ENCODE measurements around the gene PTGES3L. TPM values are rescaled to one million over a fixed set of nuclear protein-coding genes. Genes with fewer than 3 reads are reported as not detected.
A peak's percentile ranks its signal among the peaks of the same experiment; 100 is the strongest.
"Not testable (repeated sequence)": the region's sequence is repeated elsewhere in the genome, so short reads cannot be mapped to it uniquely, and the experiment has no call there.

The PTGES3L gene
- total and polyA plus RNA-seq, 7 experiments from 2014 or later = 0.69 to 0.94 TPM; not detected in 5

- peak overlapping the region in 9 of 10 donors; percentile 74 to 98 (median 94) for H3K4me3 Mint-ChIP-seq
- intact Hi-C loops (cut with micrococcal nuclease) = loop anchor here in 1 of 2 donors (5.0 kb wide), 2 partner anchors 420 to 485 kb away; partner anchors contain the start of genes DHX8 and PSMC3IP
- no peaks in the 10 kb centered on the region for H3K27me3 ChIP-seq (ENCODE audit: control insufficient read depth in 2 of 2, insufficient read depth in 2 of 2, low read length in 2 of 2)
- ATAC-seq (no peak), DNase-seq (no peak)
- no peaks in the 10 kb centered on the region for H3K9me3 Mint-ChIP-seq
- no peaks in the 10 kb centered on the region for H3K27me3 Mint-ChIP-seq
- no peaks in the 10 kb centered on the region for H3K9me3 ChIP-seq (ENCODE audit: control insufficient read depth in 2 of 3, low read length in 3 of 3)
- ChIA-PET POLR2A (interaction anchor here (0.6 to 3.4 kb wide), 33 partner anchors 10 to 1017 kb away, joined by 3 to 68 read pairs (median 7); partner anchors contain the start of genes ARL4D, BECN1, DHX8 and DNAJC7), CTCF (interaction anchor here (0.8 to 2.4 kb wide), 10 partner anchors 10 to 487 kb away, joined by 3 to 10 read pairs (median 6); partner anchors contain the start of genes DHX8, IFI35 and TMEM106A)
- H3K36me3 ChIP-seq (ENCODE audit: control insufficient read depth in 2 of 3, insufficient read depth in 3 of 3, low read length in 3 of 3) = peaks cover 5 to 36% (median 5%) of the 10 kb centered on the region in 3 experiments
- peak overlapping the region; percentile 59 for H3K27ac ChIP-seq (ENCODE audit: low read depth, low read length)
- peaks cover 0 to 27% (median 14%) of the 10 kb centered on the region in 5 donors for H3K36me3 Mint-ChIP-seq
- H3K4me1 ChIP-seq (ENCODE audit: control insufficient read depth in 2 of 2, insufficient read depth in 2 of 2, low read length in 2 of 2) = peaks cover 15 to 18% of the 10 kb centered on the region in 2 donors
- H3K4me1 Mint-ChIP-seq = peaks cover 16 to 29% (median 24%) of the 10 kb centered on the region in 7 donors
- peak overlapping the region; percentile 12 for H3K4me3 ChIP-seq (ENCODE audit: low read length)
- H3K27ac Mint-ChIP-seq = peak overlapping the region; percentile 9 to 100 (median 98)
These were observed 17.6 kb upstream of the PTGES3L start for GRCh38 chr17:42997390-42997983.

DNA sequence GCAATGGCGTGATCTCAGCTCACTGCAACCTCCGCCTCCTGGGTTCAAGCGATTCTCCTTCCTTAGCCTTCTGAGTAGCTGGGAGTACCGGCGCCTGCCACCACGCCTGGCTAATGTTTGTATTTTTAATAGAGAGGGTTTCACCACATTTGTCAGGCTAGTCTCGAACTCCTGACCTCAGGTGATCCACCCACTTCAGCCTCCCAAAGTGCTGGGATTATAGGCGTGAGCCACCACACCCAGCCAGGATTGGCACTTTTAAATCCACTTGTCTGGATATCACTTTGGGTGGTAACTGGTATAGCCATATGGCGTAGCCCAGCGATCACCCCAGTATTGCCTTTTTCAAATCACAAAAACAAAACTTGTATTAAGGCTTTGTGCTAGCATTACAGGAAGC, 14.0 kb upstream of the PTGES3L start:
- H3K4me3 ChIP-seq (ENCODE audit: low read length); DNase-seq; ATAC-seq; H3K27ac ChIP-seq (ENCODE audit: low read depth, low read length); H3K4me1 ChIP-seq (ENCODE audit: control insufficient read depth in 2 of 2, insufficient read depth in 2 of 2, low read length in 2 of 2); H3K9me3 Mint-ChIP-seq; H3K27me3 ChIP-seq (ENCODE audit: control insufficient read depth in 2 of 2, insufficient read depth in 2 of 2, low read length in 2 of 2); H3K4me3 Mint-ChIP-seq; intact Hi-C loops (cut with micrococcal nuclease); H3K9me3 ChIP-seq (ENCODE audit: control insufficient read depth in 2 of 3, low read length in 3 of 3); H3K27me3 Mint-ChIP-seq; POLR2A ChIA-PET: not testable (repeated sequence)
- H3K36me3 ChIP-seq (ENCODE audit: control insufficient read depth in 2 of 3, insufficient read depth in 3 of 3, low read length in 3 of 3) = peaks cover 19 to 44% (median 22%) of the 10 kb centered on the region in 3 experiments
- Mint-ChIP-seq H3K27ac (peak overlapping the region in 5 of 9 donors; percentile 9 to 36 (median 22)), H3K36me3 (peaks cover 8 to 25% (median 12%) of the 10 kb centered on the region in 5 donors), H3K4me1 (peaks cover 5 to 14% (median 12%) of the 10 kb centered on the region in 7 donors)
- CTCF ChIA-PET = interaction anchor here (0.9 kb wide), 1 partner anchor 348 kb away, joined by 3 read pairs; no protein-coding TSS in a partner anchor

DNA sequence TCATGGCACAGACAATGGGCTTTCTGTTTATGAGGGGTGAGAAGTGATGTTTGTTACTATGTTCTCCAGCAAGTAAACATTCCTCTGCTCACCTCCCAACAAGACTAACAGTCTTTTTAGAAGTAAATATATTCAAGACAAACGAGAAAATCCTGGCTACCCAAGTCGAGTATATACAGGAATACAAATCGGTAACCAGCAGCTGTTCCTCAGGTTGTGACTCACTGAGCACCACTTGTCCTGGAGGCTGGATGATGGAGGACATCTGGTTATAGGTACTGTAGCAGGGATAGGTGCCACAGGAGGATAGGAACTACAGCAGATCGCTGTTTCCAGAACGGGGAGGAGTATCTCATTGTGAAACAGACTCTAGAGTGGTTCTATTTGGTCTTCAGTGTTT, 13.0 kb upstream of the PTGES3L start:
- H3K27ac ChIP-seq (ENCODE audit: low read depth, low read length) = no peak overlapping the region
- no peaks in the 10 kb centered on the region for H3K27me3 Mint-ChIP-seq
- ChIA-PET POLR2A (interaction anchor here (0.6 kb wide), 1 partner anchor 368 kb away, joined by 3 read pairs; no protein-coding TSS in a partner anchor), CTCF (no interaction called here)
- no peak for DNase-seq
- H3K36me3 Mint-ChIP-seq = peaks cover 8 to 35% (median 11%) of the 10 kb centered on the region in 5 donors
- no peaks in the 10 kb centered on the region for H3K27me3 ChIP-seq (ENCODE audit: control insufficient read depth in 2 of 2, insufficient read depth in 2 of 2, low read length in 2 of 2)
- H3K4me3 ChIP-seq (ENCODE audit: low read length) = no peak overlapping the region
- ATAC-seq = no peak
- peaks cover 2 to 9% (median 7%) of the 10 kb centered on the region in 7 donors for H3K4me1 Mint-ChIP-seq
- peak overlapping the region in 2 of 9 donors; percentile 28 to 38 for H3K27ac Mint-ChIP-seq
- intact Hi-C loops (cut with micrococcal nuclease) = no loop called here
- H3K9me3 Mint-ChIP-seq = no peaks in the 10 kb centered on the region
- peaks cover 5 to 6% of the 10 kb centered on the region in 2 donors for H3K4me1 ChIP-seq (ENCODE audit: control insufficient read depth in 2 of 2, insufficient read depth in 2 of 2, low read length in 2 of 2)
- H3K36me3 ChIP-seq (ENCODE audit: control insufficient read depth in 2 of 3, insufficient read depth in 3 of 3, low read length in 3 of 3) = peaks cover 19 to 55% (median 27%) of the 10 kb centered on the region in 3 experiments
- H3K9me3 ChIP-seq (ENCODE audit: control insufficient read depth in 2 of 3, low read length in 3 of 3) = no peaks in the 10 kb centered on the region
- H3K4me3 Mint-ChIP-seq = no peak overlapping the region

GRCh38 chr17:42991471-42991870, 11.6 kb upstream of the PTGES3L start:
- no peak overlapping the region for H3K4me3 Mint-ChIP-seq
- Histone ChIP-seq H3K36me3 (ENCODE audit: control insufficient read depth in 2 of 3, insufficient read depth in 3 of 3, low read length in 3 of 3) (peaks cover 19 to 67% (median 27%) of the 10 kb centered on the region in 3 experiments), H3K27ac (ENCODE audit: low read depth, low read length) (no peak overlapping the region), H3K9me3 (ENCODE audit: control insufficient read depth in 2 of 3, low read length in 3 of 3) (no peaks in the 10 kb centered on the region), H3K4me1 (ENCODE audit: control insufficient read depth in 2 of 2, insufficient read depth in 2 of 2, low read length in 2 of 2) (no peaks in the 10 kb centered on the region), H3K27me3 (ENCODE audit: control insufficient read depth in 2 of 2, insufficient read depth in 2 of 2, low read length in 2 of 2) (no peaks in the 10 kb centered on the region), H3K4me3 (ENCODE audit: low read length) (no peak overlapping the region)
- H3K4me1 Mint-ChIP-seq = peaks cover 0 to 3% (median 0%) of the 10 kb centered on the region in 7 donors
- ATAC-seq = no peak
- peaks cover 11 to 38% (median 20%) of the 10 kb centered on the region in 5 donors for H3K36me3 Mint-ChIP-seq
- ChIA-PET POLR2A (no interaction called here), CTCF (no interaction called here)
- DNase-seq = no peak
- H3K9me3 Mint-ChIP-seq = no peaks in the 10 kb centered on the region
- intact Hi-C loops (cut with micrococcal nuclease) = no loop called here
- no peak overlapping the region for H3K27ac Mint-ChIP-seq
- H3K27me3 Mint-ChIP-seq = no peaks in the 10 kb centered on the region

GRCh38 chr17:42989726-42990652, 10.1 kb upstream of the PTGES3L start:
- H3K4me1 ChIP-seq (ENCODE audit: control insufficient read depth in 2 of 2, insufficient read depth in 2 of 2, low read length in 2 of 2) = no peaks in the 10 kb centered on the region
- H3K27me3 Mint-ChIP-seq = no peaks in the 10 kb centered on the region
- no peaks in the 10 kb centered on the region for H3K9me3 ChIP-seq (ENCODE audit: control insufficient read depth in 2 of 3, low read length in 3 of 3)
- H3K27me3 ChIP-seq (ENCODE audit: control insufficient read depth in 2 of 2, insufficient read depth in 2 of 2, low read length in 2 of 2) = no peaks in the 10 kb centered on the region
- H3K36me3 Mint-ChIP-seq = peaks cover 11 to 49% (median 27%) of the 10 kb centered on the region in 5 donors
- peaks cover 19 to 70% (median 27%) of the 10 kb centered on the region in 3 experiments for H3K36me3 ChIP-seq (ENCODE audit: control insufficient read depth in 2 of 3, insufficient read depth in 3 of 3, low read length in 3 of 3)
- no peak overlapping the region for H3K27ac ChIP-seq (ENCODE audit: low read depth, low read length)
- DNase-seq (no peak), ATAC-seq (no peak)
- intact Hi-C loops (cut with micrococcal nuclease) = no loop called here
- H3K27ac Mint-ChIP-seq = peak overlapping the region in 4 of 9 donors; percentile 23 to 67 (median 30)
- ChIA-PET CTCF (no interaction called here), POLR2A (no interaction called here)
- H3K4me3 ChIP-seq (ENCODE audit: low read length) = no peak overlapping the region
- H3K4me3 Mint-ChIP-seq = no peak overlapping the region
- no peaks in the 10 kb centered on the region for H3K9me3 Mint-ChIP-seq
- peaks cover 0 to 9% (median 6%) of the 10 kb centered on the region in 7 donors for H3K4me1 Mint-ChIP-seq

DNA sequence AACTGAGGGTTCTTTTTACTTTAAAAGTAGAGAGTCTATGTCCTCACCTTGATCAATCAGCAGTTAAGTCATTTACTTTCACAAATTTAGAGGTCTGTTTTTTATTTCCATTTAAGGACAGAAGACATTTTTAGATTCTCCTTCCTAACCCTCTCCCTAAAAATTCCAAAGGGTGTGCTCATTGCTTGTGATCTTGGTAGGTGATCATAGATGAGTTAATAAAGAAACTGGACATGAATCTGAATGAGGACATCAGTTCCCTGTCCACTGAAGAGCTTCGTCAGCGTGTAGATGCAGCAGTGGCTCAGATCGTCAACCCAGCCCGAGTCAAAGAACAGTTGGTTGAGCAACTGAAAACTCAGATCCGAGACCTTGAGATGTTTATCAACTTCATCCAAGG, 9.3 kb upstream of the PTGES3L start:
- no peak overlapping the region for H3K27ac ChIP-seq (ENCODE audit: low read depth, low read length)
- intact Hi-C loops (cut with micrococcal nuclease) = no loop called here
- H3K27me3 Mint-ChIP-seq = no peaks in the 10 kb centered on the region
- H3K9me3 Mint-ChIP-seq = no peaks in the 10 kb centered on the region
- peaks cover 0 to 13% (median 10%) of the 10 kb centered on the region in 7 donors for H3K4me1 Mint-ChIP-seq
- H3K27me3 ChIP-seq (ENCODE audit: control insufficient read depth in 2 of 2, insufficient read depth in 2 of 2, low read length in 2 of 2) = no peaks in the 10 kb centered on the region
- no peak overlapping the region for H3K4me3 Mint-ChIP-seq
- H3K9me3 ChIP-seq (ENCODE audit: control insufficient read depth in 2 of 3, low read length in 3 of 3) = no peaks in the 10 kb centered on the region
- no peak overlapping the region for H3K4me3 ChIP-seq (ENCODE audit: low read length)
- H3K4me1 ChIP-seq (ENCODE audit: control insufficient read depth in 2 of 2, insufficient read depth in 2 of 2, low read length in 2 of 2) = no peaks in the 10 kb centered on the region
- H3K36me3 Mint-ChIP-seq = peaks cover 11 to 50% (median 27%) of the 10 kb centered on the region in 5 donors
- H3K27ac Mint-ChIP-seq = peak overlapping the region in 1 of 9 donors; percentile 10
- CTCF ChIA-PET = no interaction called here
- ATAC-seq (no peak), DNase-seq (no peak)
- peaks cover 19 to 73% (median 27%) of the 10 kb centered on the region in 3 experiments for H3K36me3 ChIP-seq (ENCODE audit: control insufficient read depth in 2 of 3, insufficient read depth in 3 of 3, low read length in 3 of 3)
- POLR2A ChIA-PET = no interaction called here

Data from naive thymus-derived CD4-positive, alpha-beta T cell (primary cell).